ENCODE measurements around the gene OTOS.

The OTOS gene

DNA sequence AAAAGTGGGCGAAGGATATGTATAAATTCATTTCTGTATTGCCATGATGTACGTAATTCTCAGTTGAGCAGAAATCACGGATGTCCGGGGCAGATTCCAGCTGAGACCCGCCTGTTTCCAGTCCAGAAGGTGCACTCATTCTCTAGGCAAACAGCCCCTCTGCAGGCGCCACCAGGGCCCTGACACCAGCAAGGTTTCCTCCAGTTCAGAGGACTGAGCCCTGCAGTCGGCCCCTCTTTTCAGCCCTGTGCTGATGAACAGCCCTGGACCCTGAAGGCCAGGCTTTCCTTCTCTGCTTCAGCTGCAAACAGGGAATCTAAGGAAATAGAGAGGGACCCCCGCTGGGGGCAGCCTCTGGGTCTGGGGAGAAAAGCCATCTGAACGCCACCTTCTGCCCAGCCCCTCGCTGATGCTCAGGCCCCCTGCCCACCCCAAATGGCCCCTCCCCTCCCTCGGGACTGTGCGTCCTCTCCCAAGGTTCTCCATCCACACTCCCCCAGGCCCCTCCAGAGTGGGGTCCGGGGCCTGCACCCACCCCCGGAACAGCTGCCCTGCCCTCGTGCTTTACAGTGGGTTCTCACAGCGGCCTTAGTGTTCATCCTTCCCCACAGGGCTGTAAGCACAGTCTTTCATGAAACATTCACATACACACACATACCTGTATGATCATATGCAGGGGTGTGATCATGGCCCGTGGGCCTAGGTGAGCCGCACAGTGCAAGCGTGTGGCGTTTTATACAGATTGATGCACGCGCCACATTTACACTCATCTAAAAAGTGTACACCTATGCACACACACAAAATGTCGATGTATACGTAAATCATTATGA lies 16.4 kb downstream of the OTOS start:
- ATAC-seq, result no peak
- TF ChIP-seq BACH2 (CRISPR knock-in tag; IDR thresholded peaks at IDR 0.05; ENCODE audit: borderline replicate concordance) (no peak), ESRRG (CRISPR knock-in tag; IDR thresholded peaks at IDR 0.05) (no peak), GLIS3 (CRISPR knock-in tag; IDR thresholded peaks at IDR 0.05) (no peak), TCF4 (CRISPR knock-in tag; IDR thresholded peaks at IDR 0.05; ENCODE audit: borderline replicate concordance) (no peak), ZC3H10 (CRISPR knock-in tag; IDR thresholded peaks at IDR 0.05) (no peak), ZNF565 (CRISPR knock-in tag; conservative IDR thresholded peaks at IDR 0.05; ENCODE audit: low read depth) (no peak), ARNTL (CRISPR knock-in tag; IDR thresholded peaks at IDR 0.05; ENCODE audit: borderline replicate concordance, low read depth) (no peak), ISL1 (CRISPR knock-in tag; IDR thresholded peaks at IDR 0.05) (no peak), PPARA (CRISPR knock-in tag; IDR thresholded peaks at IDR 0.05; ENCODE audit: borderline replicate concordance) (no peak), OSR1 (CRISPR knock-in tag; IDR thresholded peaks at IDR 0.05) (no peak)
- TF ChIP-seq, protein P1, sequence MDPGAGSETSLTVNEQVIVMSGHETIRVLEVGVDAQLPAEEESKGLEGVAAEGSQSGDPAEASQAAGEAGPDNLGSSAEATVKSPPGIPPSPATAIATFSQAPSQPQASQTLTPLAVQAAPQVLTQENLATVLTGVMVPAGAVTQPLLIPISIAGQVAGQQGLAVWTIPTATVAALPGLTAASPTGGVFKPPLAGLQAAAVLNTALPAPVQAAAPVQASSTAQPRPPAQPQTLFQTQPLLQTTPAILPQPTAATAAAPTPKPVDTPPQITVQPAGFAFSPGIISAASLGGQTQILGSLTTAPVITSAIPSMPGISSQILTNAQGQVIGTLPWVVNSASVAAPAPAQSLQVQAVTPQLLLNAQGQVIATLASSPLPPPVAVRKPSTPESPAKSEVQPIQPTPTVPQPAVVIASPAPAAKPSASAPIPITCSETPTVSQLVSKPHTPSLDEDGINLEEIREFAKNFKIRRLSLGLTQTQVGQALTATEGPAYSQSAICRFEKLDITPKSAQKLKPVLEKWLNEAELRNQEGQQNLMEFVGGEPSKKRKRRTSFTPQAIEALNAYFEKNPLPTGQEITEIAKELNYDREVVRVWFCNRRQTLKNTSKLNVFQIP (CRISPR knock-in tag; IDR thresholded peaks at IDR 0.05; ENCODE audit: borderline replicate concordance, low read depth), result no peak
- TF ChIP-seq, protein P2, sequence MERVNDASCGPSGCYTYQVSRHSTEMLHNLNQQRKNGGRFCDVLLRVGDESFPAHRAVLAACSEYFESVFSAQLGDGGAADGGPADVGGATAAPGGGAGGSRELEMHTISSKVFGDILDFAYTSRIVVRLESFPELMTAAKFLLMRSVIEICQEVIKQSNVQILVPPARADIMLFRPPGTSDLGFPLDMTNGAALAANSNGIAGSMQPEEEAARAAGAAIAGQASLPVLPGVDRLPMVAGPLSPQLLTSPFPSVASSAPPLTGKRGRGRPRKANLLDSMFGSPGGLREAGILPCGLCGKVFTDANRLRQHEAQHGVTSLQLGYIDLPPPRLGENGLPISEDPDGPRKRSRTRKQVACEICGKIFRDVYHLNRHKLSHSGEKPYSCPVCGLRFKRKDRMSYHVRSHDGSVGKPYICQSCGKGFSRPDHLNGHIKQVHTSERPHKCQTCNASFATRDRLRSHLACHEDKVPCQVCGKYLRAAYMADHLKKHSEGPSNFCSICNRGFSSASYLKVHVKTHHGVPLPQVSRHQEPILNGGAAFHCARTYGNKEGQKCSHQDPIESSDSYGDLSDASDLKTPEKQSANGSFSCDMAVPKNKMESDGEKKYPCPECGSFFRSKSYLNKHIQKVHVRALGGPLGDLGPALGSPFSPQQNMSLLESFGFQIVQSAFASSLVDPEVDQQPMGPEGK (CRISPR knock-in tag; IDR thresholded peaks at IDR 0.05; ENCODE audit: borderline replicate concordance), result no peak

DNA sequence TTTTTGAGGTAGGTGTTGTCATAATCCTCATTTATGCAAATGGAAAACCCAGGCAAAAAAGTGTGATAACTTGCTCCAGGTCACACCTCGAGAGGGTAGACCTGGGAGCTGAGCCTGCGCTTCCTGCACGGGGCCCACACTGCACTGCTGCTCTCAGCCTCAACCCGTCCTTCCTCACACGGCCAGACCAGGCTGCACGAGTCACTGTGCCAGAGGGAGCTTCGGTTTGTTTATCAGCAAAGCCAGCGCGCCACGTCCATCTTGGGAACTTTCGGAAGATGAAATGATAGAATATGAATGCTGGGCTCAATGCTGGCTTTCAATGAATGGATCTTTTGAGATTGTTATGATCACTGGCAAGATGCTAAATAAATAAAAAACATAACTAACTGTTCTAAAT lies 18.8 kb downstream of the OTOS start:
- ATAC-seq, result 0 out of 3 replicates have a peak, but pooled peaks have one; percentile 33
- TF ChIP-seq ZNF565 (CRISPR knock-in tag; conservative IDR thresholded peaks at IDR 0.05; ENCODE audit: low read depth) (no peak), ISL1 (CRISPR knock-in tag; IDR thresholded peaks at IDR 0.05) (no peak), RARB (CRISPR knock-in tag; IDR thresholded peaks at IDR 0.05) (no peak), TOX (CRISPR knock-in tag; IDR thresholded peaks at IDR 0.05; ENCODE audit: borderline replicate concordance) (no peak), GLIS3 (CRISPR knock-in tag; IDR thresholded peaks at IDR 0.05) (no peak), SNAI2 (CRISPR knock-in tag; IDR thresholded peaks at IDR 0.05) (no peak), TCF4 (CRISPR knock-in tag; IDR thresholded peaks at IDR 0.05; ENCODE audit: borderline replicate concordance) (no peak), CSDC2 (CRISPR knock-in tag; IDR thresholded peaks at IDR 0.05) (no peak), BACH2 (CRISPR knock-in tag; IDR thresholded peaks at IDR 0.05; ENCODE audit: borderline replicate concordance) (no peak), PPARA (CRISPR knock-in tag; IDR thresholded peaks at IDR 0.05; ENCODE audit: borderline replicate concordance) (no peak), ZFP30 (CRISPR knock-in tag; IDR thresholded peaks at IDR 0.05) (no peak), ESRRG (CRISPR knock-in tag; IDR thresholded peaks at IDR 0.05) (no peak), OSR1 (CRISPR knock-in tag; IDR thresholded peaks at IDR 0.05) (no peak), ARNTL (CRISPR knock-in tag; IDR thresholded peaks at IDR 0.05; ENCODE audit: borderline replicate concordance, low read depth) (no peak), ZFP3 (CRISPR knock-in tag; IDR thresholded peaks at IDR 0.05) (no peak), ZNF70 (CRISPR knock-in tag; IDR thresholded peaks at IDR 0.05) (no peak)
- TF ChIP-seq, protein P2 (CRISPR knock-in tag; IDR thresholded peaks at IDR 0.05; ENCODE audit: borderline replicate concordance), result no peak
- TF ChIP-seq, protein P3, sequence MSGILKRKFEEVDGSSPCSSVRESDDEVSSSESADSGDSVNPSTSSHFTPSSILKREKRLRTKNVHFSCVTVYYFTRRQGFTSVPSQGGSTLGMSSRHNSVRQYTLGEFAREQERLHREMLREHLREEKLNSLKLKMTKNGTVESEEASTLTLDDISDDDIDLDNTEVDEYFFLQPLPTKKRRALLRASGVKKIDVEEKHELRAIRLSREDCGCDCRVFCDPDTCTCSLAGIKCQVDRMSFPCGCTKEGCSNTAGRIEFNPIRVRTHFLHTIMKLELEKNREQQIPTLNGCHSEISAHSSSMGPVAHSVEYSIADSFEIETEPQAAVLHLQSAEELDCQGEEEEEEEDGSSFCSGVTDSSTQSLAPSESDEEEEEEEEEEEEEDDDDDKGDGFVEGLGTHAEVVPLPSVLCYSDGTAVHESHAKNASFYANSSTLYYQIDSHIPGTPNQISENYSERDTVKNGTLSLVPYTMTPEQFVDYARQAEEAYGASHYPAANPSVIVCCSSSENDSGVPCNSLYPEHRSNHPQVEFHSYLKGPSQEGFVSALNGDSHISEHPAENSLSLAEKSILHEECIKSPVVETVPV (CRISPR knock-in tag; IDR thresholded peaks at IDR 0.05), result no peak
- TF ChIP-seq, protein P4, sequence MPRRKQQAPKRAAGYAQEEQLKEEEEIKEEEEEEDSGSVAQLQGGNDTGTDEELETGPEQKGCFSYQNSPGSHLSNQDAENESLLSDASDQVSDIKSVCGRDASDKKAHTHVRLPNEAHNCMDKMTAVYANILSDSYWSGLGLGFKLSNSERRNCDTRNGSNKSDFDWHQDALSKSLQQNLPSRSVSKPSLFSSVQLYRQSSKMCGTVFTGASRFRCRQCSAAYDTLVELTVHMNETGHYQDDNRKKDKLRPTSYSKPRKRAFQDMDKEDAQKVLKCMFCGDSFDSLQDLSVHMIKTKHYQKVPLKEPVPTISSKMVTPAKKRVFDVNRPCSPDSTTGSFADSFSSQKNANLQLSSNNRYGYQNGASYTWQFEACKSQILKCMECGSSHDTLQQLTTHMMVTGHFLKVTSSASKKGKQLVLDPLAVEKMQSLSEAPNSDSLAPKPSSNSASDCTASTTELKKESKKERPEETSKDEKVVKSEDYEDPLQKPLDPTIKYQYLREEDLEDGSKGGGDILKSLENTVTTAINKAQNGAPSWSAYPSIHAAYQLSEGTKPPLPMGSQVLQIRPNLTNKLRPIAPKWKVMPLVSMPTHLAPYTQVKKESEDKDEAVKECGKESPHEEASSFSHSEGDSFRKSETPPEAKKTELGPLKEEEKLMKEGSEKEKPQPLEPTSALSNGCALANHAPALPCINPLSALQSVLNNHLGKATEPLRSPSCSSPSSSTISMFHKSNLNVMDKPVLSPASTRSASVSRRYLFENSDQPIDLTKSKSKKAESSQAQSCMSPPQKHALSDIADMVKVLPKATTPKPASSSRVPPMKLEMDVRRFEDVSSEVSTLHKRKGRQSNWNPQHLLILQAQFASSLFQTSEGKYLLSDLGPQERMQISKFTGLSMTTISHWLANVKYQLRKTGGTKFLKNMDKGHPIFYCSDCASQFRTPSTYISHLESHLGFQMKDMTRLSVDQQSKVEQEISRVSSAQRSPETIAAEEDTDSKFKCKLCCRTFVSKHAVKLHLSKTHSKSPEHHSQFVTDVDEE (CRISPR knock-in tag; IDR thresholded peaks at IDR 0.05), result no peak
- TF ChIP-seq, protein P5, sequence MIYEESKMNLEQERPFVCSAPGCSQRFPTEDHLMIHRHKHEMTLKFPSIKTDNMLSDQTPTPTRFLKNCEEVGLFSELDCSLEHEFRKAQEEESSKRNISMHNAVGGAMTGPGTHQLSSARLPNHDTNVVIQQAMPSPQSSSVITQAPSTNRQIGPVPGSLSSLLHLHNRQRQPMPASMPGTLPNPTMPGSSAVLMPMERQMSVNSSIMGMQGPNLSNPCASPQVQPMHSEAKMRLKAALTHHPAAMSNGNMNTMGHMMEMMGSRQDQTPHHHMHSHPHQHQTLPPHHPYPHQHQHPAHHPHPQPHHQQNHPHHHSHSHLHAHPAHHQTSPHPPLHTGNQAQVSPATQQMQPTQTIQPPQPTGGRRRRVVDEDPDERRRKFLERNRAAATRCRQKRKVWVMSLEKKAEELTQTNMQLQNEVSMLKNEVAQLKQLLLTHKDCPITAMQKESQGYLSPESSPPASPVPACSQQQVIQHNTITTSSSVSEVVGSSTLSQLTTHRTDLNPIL (CRISPR knock-in tag; IDR thresholded peaks at IDR 0.05; ENCODE audit: low read depth), result no peak

All from SK-N-SH treated with all-trans-retinoic acid at 6 μM for 48 hours (cell line).